ENCODE results near the gene ZCCHC7. TPM values are rescaled to one million over a fixed set of nuclear protein-coding genes. Genes with fewer than 3 reads are reported as not detected.

Gene ZCCHC7
- total and polyA plus RNA-seq, 2 of the 8 experiments (the other 6 are each of a cell fraction or from before 2014, with no cell fraction given) = 12.2 to 27.5 TPM

DNA sequence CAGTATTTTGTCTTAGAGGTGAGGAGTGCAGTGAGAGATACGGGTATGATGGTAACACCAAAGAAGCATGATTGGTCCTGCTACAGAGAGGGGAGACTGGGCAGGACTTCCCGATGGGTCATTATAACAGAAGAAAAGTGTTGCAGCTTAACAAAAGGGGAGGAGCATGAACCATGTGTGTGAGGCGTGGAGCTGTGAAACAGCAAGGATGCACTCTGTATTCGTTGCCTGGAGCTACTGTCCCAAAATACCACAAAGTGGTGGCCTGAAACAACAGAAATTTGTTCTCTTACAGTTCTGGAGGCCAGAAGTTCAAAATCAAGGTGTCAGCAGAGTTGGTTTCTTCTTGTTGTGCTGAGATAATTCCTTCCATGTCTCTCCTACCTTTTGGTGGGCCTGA, 242.8 kb downstream of the ZCCHC7 start:
- Histone ChIP-seq H3K27ac (ENCODE audit: low read depth, low read length) (no peak overlapping the region), H4K8ac (ENCODE audit: extremely low read depth, insufficient read depth, low read length) (no peak overlapping the region), H3K56ac (replicated peaks; ENCODE audit: insufficient read length, low read depth, low read length) (no peak overlapping the region), H2BK12ac (ENCODE audit: low read depth, low read length) (no peak overlapping the region), H2BK15ac (ENCODE audit: low read length) (no peak overlapping the region), H3K23me2 (ENCODE audit: low read depth, low read length) (no peaks in the 10 kb centered on the region), H4K20me1 (replicated peaks in 1 of 2; ENCODE audit: control insufficient read depth in 1 of 2, insufficient read depth in 2 of 2, low read length in 2 of 2) (peaks cover 0 to 2% of the 10 kb centered on the region in 2 experiments), H3K79me1 (ENCODE audit: low read depth, low read length) (no peaks in the 10 kb centered on the region), H3K27me3 (replicated peaks in 1 of 4; ENCODE audit: control insufficient read depth in 3 of 4, extremely low read depth in 1 of 4, insufficient read depth in 3 of 4, low read length in 3 of 4) (no peaks in the 10 kb centered on the region), H2BK5ac (ENCODE audit: low read depth, low read length) (no peak overlapping the region), H3K14ac (ENCODE audit: insufficient read length) (no peak overlapping the region), H3K23ac (ENCODE audit: insufficient read length) (no peak overlapping the region), H2BK120ac (replicated peaks; ENCODE audit: low read depth, low read length) (no peak overlapping the region), H3K4me2 (ENCODE audit: insufficient read depth in 1 of 2, low read depth in 2 of 2, low read length in 2 of 2) (no peak overlapping the region), H2AFZ (ENCODE audit: low read length) (no peak overlapping the region), H3K4me3 (ENCODE audit: extremely low read depth in 1 of 4, insufficient read depth in 2 of 4, low read depth in 3 of 4, low read length in 4 of 4) (no peak overlapping the region), H3K9ac (replicated peaks in 1 of 4; ENCODE audit: extremely low read depth in 1 of 4, low read depth in 3 of 4, low read length in 3 of 4) (no peak overlapping the region), H3K36me3 (ENCODE audit: control insufficient read depth in 2 of 4, insufficient read depth in 4 of 4, low read length in 3 of 4) (no peaks in the 10 kb centered on the region), H4K91ac (replicated peaks; ENCODE audit: insufficient read length, low read length) (no peak overlapping the region), H3K18ac (ENCODE audit: extremely low read depth, low read length) (no peak overlapping the region), H3K9me3 (ENCODE audit: insufficient read depth in 2 of 2, low read depth in 1 of 2, low read length in 1 of 2) (no peaks in the 10 kb centered on the region), H2BK20ac (ENCODE audit: low read length) (no peak overlapping the region), H2AK5ac (ENCODE audit: low read depth, low read length) (no peak overlapping the region), H3K79me2 (ENCODE audit: control insufficient read depth in 1 of 2, insufficient read depth in 2 of 2, low read length in 2 of 2) (no peaks in the 10 kb centered on the region), H3K4ac (replicated peaks; ENCODE audit: insufficient read length, low read depth, low read length) (no peak overlapping the region), H3K4me1 (replicated peaks in 1 of 4; ENCODE audit: control insufficient read depth in 3 of 4, insufficient read depth in 4 of 4, low read length in 3 of 4) (no peaks in the 10 kb centered on the region), H4K5ac (ENCODE audit: insufficient read length, low read depth, low read length) (no peak overlapping the region)
- CTCF ChIA-PET (ENCODE audit: partially characterized antibody) = interaction anchor here (1.5 to 1.9 kb wide), 3 partner anchors 29 to 497 kb away, joined by 3 to 5 read pairs (median 4); no protein-coding TSS in a partner anchor
- DNase-seq (ENCODE audit: low read depth in 1 of 2, low spot score in 2 of 2) (no peak), FAIRE-seq (no peak)
- POLR2A ChIA-PET (ENCODE audit: partially characterized antibody) = no interaction called here
- TF ChIP-seq EGR1 (IDR thresholded peaks at IDR 0.05; ENCODE audit: borderline replicate concordance, low read depth, low read length) = no peak
- TF ChIP-seq POU5F1 (IDR thresholded peaks at IDR 0.05; ENCODE audit: low read depth, low read length) = no peak
- no peak for TF ChIP-seq RBBP5 (IDR thresholded peaks at IDR 0.05; ENCODE audit: borderline replicate concordance, low read depth, low read length)
- TF ChIP-seq, protein P1, sequence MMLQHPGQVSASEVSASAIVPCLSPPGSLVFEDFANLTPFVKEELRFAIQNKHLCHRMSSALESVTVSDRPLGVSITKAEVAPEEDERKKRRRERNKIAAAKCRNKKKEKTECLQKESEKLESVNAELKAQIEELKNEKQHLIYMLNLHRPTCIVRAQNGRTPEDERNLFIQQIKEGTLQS (IDR thresholded peaks at IDR 0.05; ENCODE audit: insufficient read depth, low read depth, low read length) = no peak
- WGBS, 2 experiments (ENCODE audit: extremely low coverage in 1 of 2, insufficient coverage in 1 of 2, insufficient read length in 1 of 2, insufficient replicate concordance in 2 of 2, low coverage in 1 of 2, low lambda C conversion rate in 2 of 2, missing lambda C conversion rate in 1 of 2) = 85% methylated on average over 4 of the region's 4 CpGs; no CpG with 5 or more reads in 1 of the 2 experiments
